H9 (cell line): ENCODE results near the gene CUBN. TPM values are rescaled to one million over a fixed set of nuclear protein-coding genes. Genes with fewer than 3 reads are reported as not detected.

Experiments
- DNase-seq: peaks from one replicate; pipeline ENCODE4 v3.0.0-alpha.2; 2017
- H2AFZ ChIP-seq: one replicate; pipeline ENCODE4 v1.6.1; 2013; ENCODE audit warnings: mild to moderate bottlenecking, low read length, control low read depth, moderate library complexity
- H2AK5ac ChIP-seq: 2 replicates; pipeline ENCODE4 v1.6.1; 2013; ENCODE audit warnings: low read length, control low read depth, mixed read lengths; ENCODE audit not compliant: insufficient read length
- H2BK120ac ChIP-seq: one replicate; pipeline ENCODE4 v1.6.1; 2013; ENCODE audit warnings: low read depth, mild to moderate bottlenecking, low read length, control low read depth, inconsistent platforms; ENCODE audit not compliant: poor library complexity, severe bottlenecking
- H2BK12ac ChIP-seq: 2 replicates; pipeline ENCODE4 v1.6.1; 2013; ENCODE audit warnings: low read length, control low read depth, mixed read lengths, low read depth; ENCODE audit not compliant: insufficient read length
- H2BK15ac ChIP-seq: 2 replicates; pipeline ENCODE4 v1.6.1; 2013; ENCODE audit warnings: low read depth, low read length, control low read depth
- H2BK20ac ChIP-seq: one replicate; pipeline ENCODE4 v1.6.1; 2013; ENCODE audit warnings: low read depth, mild to moderate bottlenecking, low read length, control low read depth, inconsistent platforms; ENCODE audit not compliant: poor library complexity, severe bottlenecking
- H2BK5ac ChIP-seq: 2 replicates; pipeline ENCODE4 v1.6.1; 2013; ENCODE audit warnings: low read length, control low read depth, mixed read lengths; ENCODE audit not compliant: insufficient read length
- H3K14ac ChIP-seq: 2 replicates; pipeline ENCODE4 v1.6.1; 2013; ENCODE audit warnings: low read length, control low read depth; ENCODE audit not compliant: insufficient read depth
- H3K18ac ChIP-seq: 2 replicates; pipeline ENCODE4 v1.6.1; 2013; ENCODE audit warnings: low read depth, mild to moderate bottlenecking, mixed read lengths, low read length, control low read depth; ENCODE audit not compliant: insufficient read length
- H3K23ac ChIP-seq: 2 replicates; pipeline ENCODE4 v1.6.1; 2013; ENCODE audit warnings: low read length, control low read depth, mixed read lengths, low read depth; ENCODE audit not compliant: insufficient read length
- H3K23me2 ChIP-seq: 2 replicates; pipeline ENCODE4 v1.6.1; 2013; ENCODE audit warnings: low read depth, mild to moderate bottlenecking, mixed read lengths, low read length, control low read depth; ENCODE audit not compliant: insufficient read length, poor library complexity, severe bottlenecking
- H3K27ac ChIP-seq: 2 replicates; pipeline ENCODE4 v1.5.1; 2013; ENCODE audit warnings: low read length, control low read depth, mixed read lengths, low read depth; ENCODE audit not compliant: insufficient read length
- H3K27me3 ChIP-seq: 2 replicates; pipeline ENCODE4 v1.6.1; 2013; ENCODE audit warnings: low read length, control low read depth, inconsistent platforms; ENCODE audit not compliant: insufficient read depth
- H3K4ac ChIP-seq: 2 replicates; pipeline ENCODE4 v1.6.1; 2013; ENCODE audit warnings: low read depth, mild to moderate bottlenecking, control low read depth, inconsistent platforms, low read length, moderate library complexity
- H3K4me1 ChIP-seq: 2 replicates; pipeline ENCODE4 v1.6.1; 2013; ENCODE audit warnings: low read length, control low read depth, inconsistent platforms; ENCODE audit not compliant: insufficient read depth
- H3K4me2 ChIP-seq: 2 replicates; pipeline ENCODE4 v1.6.1; 2013; ENCODE audit warnings: low read length, control low read depth, mixed read lengths; ENCODE audit not compliant: insufficient read length, insufficient read depth
- H3K56ac ChIP-seq: 2 replicates; pipeline ENCODE4 v1.6.1; 2013; ENCODE audit warnings: low read depth, mild to moderate bottlenecking, mixed read lengths, low read length, control low read depth; ENCODE audit not compliant: insufficient read length
- H3K79me1 ChIP-seq: 2 replicates; pipeline ENCODE4 v1.6.1; 2013; ENCODE audit warnings: low read depth, mild to moderate bottlenecking, moderate library complexity, low read length, control low read depth, inconsistent platforms; ENCODE audit not compliant: insufficient read depth, poor library complexity, severe bottlenecking
- H3K79me2 ChIP-seq: 2 replicates; pipeline ENCODE4 v1.6.1; 2013; ENCODE audit warnings: low read length, control low read depth, inconsistent platforms; ENCODE audit not compliant: insufficient read depth
- H3K9ac ChIP-seq: 2 replicates; pipeline ENCODE4 v1.6.1; 2013; ENCODE audit warnings: low read length, control low read depth, mixed read lengths; ENCODE audit not compliant: insufficient read length; ENCODE audit errors: extremely low read depth
- H3K9me3 ChIP-seq: one replicate; pipeline ENCODE4 v1.6.1; 2013; ENCODE audit warnings: low read depth, low read length, inconsistent platforms; ENCODE audit not compliant: control insufficient read depth
- H3T11ph ChIP-seq: one replicate; pipeline ENCODE4 v1.6.1; 2013; ENCODE audit warnings: mild to moderate bottlenecking, low read length, control low read depth, inconsistent platforms
- H4K20me1 ChIP-seq: one replicate; pipeline ENCODE4 v1.6.1; 2013; ENCODE audit not compliant: control insufficient read depth, insufficient read length, insufficient read depth
- H4K5ac ChIP-seq: 2 replicates; pipeline ENCODE4 v1.6.1; 2013; ENCODE audit warnings: low read depth, mild to moderate bottlenecking, mixed read lengths, low read length, control low read depth; ENCODE audit not compliant: insufficient read length
- H4K8ac ChIP-seq: replicated peaks from 2 replicates; pipeline ENCODE4 v1.6.1; 2013; ENCODE audit warnings: low read length, control low read depth, mixed read lengths, low read depth; ENCODE audit not compliant: insufficient read length
- H4K91ac ChIP-seq: 2 replicates; pipeline ENCODE4 v1.6.1; 2013; ENCODE audit warnings: low read depth, mild to moderate bottlenecking, moderate library complexity, mixed read lengths, low read length, control low read depth; ENCODE audit not compliant: insufficient read length
- H3K27ac Mint-ChIP-seq, 3 experiments: 2 replicates in 2 of 3; 3 replicates in 1 of 3; pipeline ENCODE4 v1.8.0; 2020 to 2021; ENCODE audit warnings: mixed read lengths in 3 of 3, mild to moderate bottlenecking in 1 of 3, moderate library complexity in 1 of 3
- H3K27me3 Mint-ChIP-seq: 2 replicates; pipeline ENCODE4 v1.8.0; 2021; ENCODE audit warnings: low read depth, mild to moderate bottlenecking, moderate library complexity, mixed read lengths
- H3K36me3 Mint-ChIP-seq, 3 experiments: 2 replicates in 2 of 3; 3 replicates in 1 of 3; pipeline ENCODE4 v1.8.0; 2020 to 2021; ENCODE audit warnings: low read depth in 3 of 3, mixed read lengths in 3 of 3; ENCODE audit not compliant: insufficient read depth in 1 of 3
- H3K4me1 Mint-ChIP-seq, 2 experiments: 2 replicates each; pipeline ENCODE4 v1.8.0; 2020; ENCODE audit warnings: mixed read lengths in 2 of 2
- H3K4me3 Mint-ChIP-seq, 2 experiments: 2 replicates in 1 of 2; 3 replicates in 1 of 2; pipeline ENCODE4 v1.8.0; 2020 to 2021; ENCODE audit warnings: mild to moderate bottlenecking in 2 of 2, mixed read lengths in 2 of 2, moderate library complexity in 1 of 2
- H3K9me3 Mint-ChIP-seq, 2 experiments: 2 replicates in 1 of 2; 3 replicates in 1 of 2; pipeline ENCODE4 v1.8.0; 2020; ENCODE audit warnings: mild to moderate bottlenecking in 2 of 2, mixed read lengths in 2 of 2, moderate library complexity in 1 of 2
- WGBS: extraction: QIAGEN DNeasy Blood & Tissue Kit; methylation state at CpG from one replicate; pipeline ENCODE4 v1.1.7; 2013; ENCODE audit warnings: missing lambda C conversion rate, low lambda C conversion rate, mixed read lengths; ENCODE audit not compliant: insufficient read length; ENCODE audit errors: extremely low coverage; 5-methylcytosine and 5-hydroxymethylcytosine counted together
- total RNA-seq: library from RNA; stranded (reverse); gene quantifications from 2 replicates; pipeline ENCODE4 v1.2.1, GENCODE V29; 2021
- TF ChIP-seq, protein P1 (sequence below): fragments of 200-600 bp; sonication (generic); conservative IDR thresholded peaks from 3 replicates; pipeline ENCODE4 v1.8.0; 2021; ENCODE audit warnings: antibody characterized with exemption, mild to moderate bottlenecking

The CUBN gene
- total RNA-seq, 1 experiment from 2014 or later: 0.26 TPM

GRCh38 chr10:16942381-16943078, 187.1 kb downstream of the CUBN start:
- no peak overlapping the region for H4K8ac ChIP-seq
- 100% methylated on average over 1 of the region's 4 CpGs for WGBS
- no peaks in the 10 kb centered on the region for H3K79me1 ChIP-seq

More at GRCh38 chr10:16942381-16943078, 187.1 kb downstream of the CUBN start:
- Histone ChIP-seq H3K9ac (no peak overlapping the region), H3K9me3 (no peaks in the 10 kb centered on the region), H2BK120ac (no peak overlapping the region), H3K23ac (no peak overlapping the region), H3K56ac (no peak overlapping the region), H2AK5ac (no peak overlapping the region), H3K4ac (no peak overlapping the region), H3K4me2 (no peak overlapping the region), H2BK20ac (no peak overlapping the region), H3K18ac (no peak overlapping the region), H3K27ac (no peak overlapping the region), H3K4me1 (no peaks in the 10 kb centered on the region), H2BK15ac (no peak overlapping the region), H2BK12ac (no peak overlapping the region), H4K20me1 (no peaks in the 10 kb centered on the region), H4K91ac (no peak overlapping the region), H3K79me2 (no peaks in the 10 kb centered on the region), H4K5ac (no peak overlapping the region), H2AFZ (no peak overlapping the region), H3K14ac (no peak overlapping the region), H3K23me2 (no peaks in the 10 kb centered on the region), H2BK5ac (no peak overlapping the region), H3K27me3 (no peaks in the 10 kb centered on the region), H3T11ph (no peak overlapping the region)
- Mint-ChIP-seq H3K9me3 (no peaks in the 10 kb centered on the region), H3K4me1 (peaks cover 16 to 22% of the 10 kb centered on the region in 2 experiments), H3K4me3 (no peak overlapping the region), H3K27me3 (no peaks in the 10 kb centered on the region; the same call in 1 of the 2 replicates), H3K27ac (no peak overlapping the region), H3K36me3 (no peaks in the 10 kb centered on the region)
- TF ChIP-seq, protein P1, sequence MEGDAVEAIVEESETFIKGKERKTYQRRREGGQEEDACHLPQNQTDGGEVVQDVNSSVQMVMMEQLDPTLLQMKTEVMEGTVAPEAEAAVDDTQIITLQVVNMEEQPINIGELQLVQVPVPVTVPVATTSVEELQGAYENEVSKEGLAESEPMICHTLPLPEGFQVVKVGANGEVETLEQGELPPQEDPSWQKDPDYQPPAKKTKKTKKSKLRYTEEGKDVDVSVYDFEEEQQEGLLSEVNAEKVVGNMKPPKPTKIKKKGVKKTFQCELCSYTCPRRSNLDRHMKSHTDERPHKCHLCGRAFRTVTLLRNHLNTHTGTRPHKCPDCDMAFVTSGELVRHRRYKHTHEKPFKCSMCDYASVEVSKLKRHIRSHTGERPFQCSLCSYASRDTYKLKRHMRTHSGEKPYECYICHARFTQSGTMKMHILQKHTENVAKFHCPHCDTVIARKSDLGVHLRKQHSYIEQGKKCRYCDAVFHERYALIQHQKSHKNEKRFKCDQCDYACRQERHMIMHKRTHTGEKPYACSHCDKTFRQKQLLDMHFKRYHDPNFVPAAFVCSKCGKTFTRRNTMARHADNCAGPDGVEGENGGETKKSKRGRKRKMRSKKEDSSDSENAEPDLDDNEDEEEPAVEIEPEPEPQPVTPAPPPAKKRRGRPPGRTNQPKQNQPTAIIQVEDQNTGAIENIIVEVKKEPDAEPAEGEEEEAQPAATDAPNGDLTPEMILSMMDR: no peak
- no peak for DNase-seq
